CD8-positive, alpha-beta memory T cell (primary cell): ENCODE measurements around the gene JMJD1C. TPM values are rescaled to one million over a fixed set of nuclear protein-coding genes. Genes with fewer than 3 reads are reported as not detected.

ENCODE experiments used
- CTCF ChIA-PET: fragments of 350-600 bp; sonication (Branson Sonifier 250); formaldehyde crosslinking; loops from one replicate; lab custom pipeline; 2021; ENCODE audit warnings: antibody characterized with exemption; lab: Charles Lee
- POLR2A ChIA-PET: fragments of 350-600 bp; sonication (Branson Sonifier 250); formaldehyde crosslinking; loops from one replicate; lab custom pipeline; 2021; ENCODE audit warnings: antibody characterized with exemption; lab: Charles Lee
- DNase-seq, 5 donors: peaks; one replicate each; pipeline versions ENCODE4 v3.0.0 to v3.0.0-alpha.2; 2020 to 2022; ENCODE audit warnings: mixed read lengths in 1 of 5
- H3K27ac ChIP-seq: one replicate; pipeline ENCODE4 v1.7.0; 2013; ENCODE audit warnings: low read depth, mild to moderate bottlenecking, low read length, moderate library complexity
- H3K27me3 ChIP-seq: 2 replicates; pipeline ENCODE4 v1.7.0; 2013; ENCODE audit warnings: low read length, mild to moderate bottlenecking; ENCODE audit not compliant: insufficient read depth, poor library complexity, severe bottlenecking
- H3K36me3 ChIP-seq: 2 replicates; pipeline ENCODE4 v1.7.0; 2013; ENCODE audit warnings: mild to moderate bottlenecking, low read length, moderate library complexity; ENCODE audit not compliant: insufficient read depth
- H3K4me1 ChIP-seq: 2 replicates; pipeline ENCODE4 v1.7.0; 2013; ENCODE audit warnings: mild to moderate bottlenecking, low read length, moderate library complexity; ENCODE audit not compliant: insufficient read depth
- H3K4me3 ChIP-seq: 2 replicates; pipeline ENCODE4 v1.7.0; 2013; ENCODE audit warnings: mild to moderate bottlenecking, low read length
- H3K9me3 ChIP-seq: 2 replicates; pipeline ENCODE4 v1.7.0; 2013; ENCODE audit warnings: mild to moderate bottlenecking, low read length
- H3K27ac Mint-ChIP-seq, 8 donors: one replicate each; pipeline ENCODE4 v1.8.0; 2020 to 2021; ENCODE audit warnings: mixed read lengths in 8 of 8, mild to moderate bottlenecking in 6 of 8, inconsistent platforms in 3 of 8, moderate library complexity in 3 of 8
- H3K27me3 Mint-ChIP-seq, 2 donors: one replicate each; pipeline ENCODE4 v1.8.0; 2020 to 2021; ENCODE audit warnings: mixed read lengths in 2 of 2, mild to moderate bottlenecking in 1 of 2, moderate library complexity in 1 of 2
- H3K36me3 Mint-ChIP-seq, 3 donors: one replicate each; pipeline ENCODE4 v1.8.0; 2020 to 2021; ENCODE audit warnings: mixed read lengths in 3 of 3, inconsistent platforms in 1 of 3, mild to moderate bottlenecking in 1 of 3
- H3K4me1 Mint-ChIP-seq, 3 donors: one replicate each; pipeline ENCODE4 v1.8.0; 2020 to 2021; ENCODE audit warnings: mixed read lengths in 3 of 3, inconsistent platforms in 1 of 3, mild to moderate bottlenecking in 1 of 3
- H3K4me3 Mint-ChIP-seq, 7 donors: one replicate each; pipeline ENCODE4 v1.8.0; 2020 to 2021; ENCODE audit warnings: mixed read lengths in 7 of 7, mild to moderate bottlenecking in 6 of 7, moderate library complexity in 4 of 7, inconsistent platforms in 2 of 7
- H3K9me3 Mint-ChIP-seq, 5 donors: one replicate each; pipeline ENCODE4 v1.8.0; 2020 to 2022; ENCODE audit warnings: mixed read lengths in 5 of 5, mild to moderate bottlenecking in 3 of 5, moderate library complexity in 2 of 5, inconsistent platforms in 1 of 5
- polyA plus RNA-seq: library from polyadenylated mRNA; unstranded; fragments of 300-500 nt; fragmentation: Illumina TruSeq; gene quantifications from one replicate; pipeline ENCODE4 v1.2.3, GENCODE V29; 2021
- total RNA-seq, 2 experiments: library from RNA; stranded (reverse); gene quantifications; one replicate each; pipeline ENCODE4 v1.2.3, GENCODE V29; 2021

Gene JMJD1C
- total and polyA plus RNA-seq, 3 experiments from 2014 or later = 41.7 to 51.9 (median 46.0) TPM

DNA sequence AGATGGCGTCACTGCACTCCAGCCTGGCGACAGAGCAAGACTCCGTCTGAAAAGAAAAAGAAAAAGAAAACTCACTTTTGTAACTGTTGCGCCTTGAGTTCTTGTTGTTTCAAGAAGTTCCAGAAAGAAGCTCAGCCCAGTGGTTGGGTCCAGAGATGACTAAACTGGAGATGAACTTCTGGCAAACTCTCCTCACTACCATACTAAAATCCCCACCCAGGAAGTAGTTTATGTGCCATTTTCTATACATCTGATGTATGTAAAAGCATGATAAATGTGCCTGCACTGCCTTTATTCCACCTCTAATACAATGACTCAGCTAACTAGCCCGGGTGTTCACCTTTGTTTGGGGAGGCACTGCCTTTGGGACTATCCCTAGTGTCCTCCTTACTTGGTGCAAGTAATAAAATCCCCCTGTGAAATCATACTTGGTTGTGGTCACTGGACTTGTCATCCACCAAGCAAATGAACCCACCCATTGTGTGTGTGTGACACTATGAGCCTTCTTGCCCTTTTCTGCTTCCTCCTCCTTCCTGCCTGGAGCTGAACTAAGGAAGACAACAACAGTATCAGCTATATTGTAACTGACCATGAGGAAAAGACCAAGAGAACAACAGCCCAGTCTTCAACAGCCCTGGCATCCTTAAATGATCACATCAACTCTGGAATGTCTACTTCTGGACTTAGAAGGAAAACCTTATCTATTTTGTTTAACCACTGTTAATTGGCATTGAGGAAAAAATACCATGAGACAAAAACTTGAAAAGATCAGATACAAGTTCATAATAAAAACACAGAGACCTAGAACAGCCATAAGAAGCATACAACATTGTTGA, 33.6 kb downstream of the JMJD1C start:
- Mint-ChIP-seq H3K4me3 (no peak overlapping the region), H3K9me3 (no peaks in the 10 kb centered on the region), H3K4me1 (peaks cover 25 to 54% (median 46%) of the 10 kb centered on the region in 3 donors), H3K27me3 (no peaks in the 10 kb centered on the region), H3K27ac (peak overlapping the region in 1 of 8 donors; percentile 25), H3K36me3 (peaks cover 6 to 14% (median 7%) of the 10 kb centered on the region in 3 donors)
- Histone ChIP-seq H3K4me3 (no peak overlapping the region), H3K27me3 (no peaks in the 10 kb centered on the region), H3K27ac (no peak overlapping the region), H3K36me3 (no peaks in the 10 kb centered on the region), H3K4me1 (peaks cover 4% of the 10 kb centered on the region), H3K9me3 (no peaks in the 10 kb centered on the region)
- no peak for DNase-seq
- ChIA-PET CTCF (interaction anchor here (1.3 kb wide), 1 partner anchor 108 kb away, joined by 3 read pairs; no protein-coding TSS in a partner anchor), POLR2A (no interaction called here)

DNA sequence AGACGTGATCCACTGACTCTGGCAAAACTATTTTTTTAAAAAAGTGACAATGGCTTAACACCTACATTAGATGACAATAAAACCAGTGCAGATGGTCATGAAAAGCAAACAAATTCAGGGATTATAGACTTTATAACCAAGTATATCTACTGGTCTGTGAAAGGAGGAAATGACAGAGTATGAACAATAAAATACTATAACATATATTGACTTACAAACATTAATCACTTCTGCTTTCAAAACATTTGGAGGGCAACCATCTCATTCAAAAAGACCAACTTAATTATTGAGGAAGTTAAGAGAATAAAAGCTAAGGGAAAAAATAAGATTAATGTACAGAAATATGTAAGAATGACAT, 34.8 kb downstream of the JMJD1C start:
- Mint-ChIP-seq H3K4me3 (no peak overlapping the region), H3K9me3 (no peaks in the 10 kb centered on the region), H3K27me3 (no peaks in the 10 kb centered on the region), H3K36me3 (peaks cover 6 to 14% (median 7%) of the 10 kb centered on the region in 3 donors), H3K4me1 (peaks cover 25 to 54% (median 46%) of the 10 kb centered on the region in 3 donors), H3K27ac (peak overlapping the region in 1 of 8 donors; percentile 38)
- no peak overlapping the region for H3K4me3 ChIP-seq
- no peak for DNase-seq
- H3K27me3 ChIP-seq = no peaks in the 10 kb centered on the region
- no peaks in the 10 kb centered on the region for H3K4me1 ChIP-seq
- H3K9me3 ChIP-seq = no peaks in the 10 kb centered on the region
- ChIA-PET CTCF (interaction anchor here (1.3 kb wide), 1 partner anchor 109 kb away, joined by 3 read pairs; no protein-coding TSS in a partner anchor), POLR2A (no interaction called here)
- H3K36me3 ChIP-seq = no peaks in the 10 kb centered on the region
- H3K27ac ChIP-seq = no peak overlapping the region

DNA sequence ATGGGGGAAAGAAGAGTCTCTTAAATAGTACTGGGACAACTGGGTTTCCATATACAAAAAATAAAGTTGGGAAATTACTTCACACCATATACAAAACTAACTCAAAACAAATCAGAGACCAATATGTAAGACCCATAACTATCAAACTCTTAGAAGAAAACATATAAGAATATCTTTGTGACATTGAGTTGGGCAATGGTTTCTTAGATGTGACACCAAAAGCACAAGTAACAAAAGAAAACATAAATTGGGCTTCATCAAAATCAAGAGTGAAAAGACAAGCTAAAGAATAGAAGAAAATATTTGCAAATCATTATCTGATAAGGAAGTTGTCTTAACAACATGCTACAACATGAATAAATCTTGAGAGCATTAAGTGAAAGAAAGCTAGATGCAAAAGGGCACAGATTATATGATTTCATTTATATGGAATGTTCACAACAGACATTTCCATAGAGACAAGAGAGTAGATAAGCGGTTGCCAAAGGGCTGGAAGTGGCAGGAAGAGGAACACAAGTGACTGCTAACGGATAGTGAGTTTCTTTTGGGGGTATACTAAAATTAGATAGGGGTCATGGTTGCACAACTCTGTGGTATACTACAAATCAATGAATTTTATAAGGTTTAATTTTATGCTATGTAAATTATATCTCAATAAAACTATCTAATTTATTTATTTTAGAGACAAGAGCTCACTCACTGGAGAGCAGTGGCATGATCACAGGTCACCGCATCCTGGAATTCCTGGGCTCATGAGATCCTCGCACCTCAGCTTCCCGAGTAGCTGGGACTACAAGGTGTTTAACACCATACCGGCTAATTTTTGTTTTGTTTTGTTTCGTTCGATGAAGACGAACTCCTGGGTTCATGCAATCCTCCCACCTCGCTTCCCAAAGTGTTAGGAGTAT, 35.4 kb downstream of the JMJD1C start:
- Histone ChIP-seq H3K4me3 (no peak overlapping the region), H3K9me3 (no peaks in the 10 kb centered on the region), H3K36me3 (no peaks in the 10 kb centered on the region), H3K4me1 (no peaks in the 10 kb centered on the region), H3K27me3 (no peaks in the 10 kb centered on the region), H3K27ac (no peak overlapping the region)
- Mint-ChIP-seq H3K4me1 (peaks cover 23 to 54% (median 46%) of the 10 kb centered on the region in 3 donors), H3K4me3 (no peak overlapping the region), H3K27me3 (no peaks in the 10 kb centered on the region), H3K36me3 (peaks cover 6 to 14% (median 7%) of the 10 kb centered on the region in 3 donors), H3K9me3 (no peaks in the 10 kb centered on the region), H3K27ac (no peak overlapping the region)
- no peak for DNase-seq
- POLR2A ChIA-PET = no interaction called here
- CTCF ChIA-PET = no interaction called here

DNA sequence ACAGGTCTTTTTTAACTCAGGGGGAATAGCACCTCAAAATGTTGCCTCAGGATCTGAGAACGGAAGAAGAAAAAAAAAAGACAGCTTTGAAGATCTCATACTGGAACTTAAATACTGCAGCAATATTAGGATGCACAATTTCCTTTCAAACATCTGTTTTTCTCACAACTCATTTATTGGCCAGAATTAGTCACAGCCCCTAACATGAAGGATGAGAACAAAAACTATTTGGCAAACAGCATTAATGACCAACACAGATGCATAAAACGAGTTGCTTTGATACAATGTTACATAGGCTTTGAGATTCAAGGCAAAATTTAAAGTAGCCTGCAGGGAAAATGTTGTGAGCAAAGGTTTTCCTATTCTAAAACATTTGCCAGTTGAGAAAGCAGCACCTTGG, 36.5 kb downstream of the JMJD1C start:
- Histone ChIP-seq H3K4me1 (no peaks in the 10 kb centered on the region), H3K4me3 (no peak overlapping the region), H3K27me3 (no peaks in the 10 kb centered on the region), H3K27ac (no peak overlapping the region), H3K9me3 (no peaks in the 10 kb centered on the region), H3K36me3 (no peaks in the 10 kb centered on the region)
- ChIA-PET POLR2A (no interaction called here), CTCF (no interaction called here)
- peaks cover 6 to 14% (median 7%) of the 10 kb centered on the region in 3 donors for H3K36me3 Mint-ChIP-seq
- no peaks in the 10 kb centered on the region for H3K9me3 Mint-ChIP-seq
- H3K4me3 Mint-ChIP-seq = no peak overlapping the region
- peaks cover 23 to 45% (median 37%) of the 10 kb centered on the region in 3 donors for H3K4me1 Mint-ChIP-seq
- H3K27ac Mint-ChIP-seq = no peak overlapping the region
- no peak for DNase-seq
- no peaks in the 10 kb centered on the region for H3K27me3 Mint-ChIP-seq

DNA sequence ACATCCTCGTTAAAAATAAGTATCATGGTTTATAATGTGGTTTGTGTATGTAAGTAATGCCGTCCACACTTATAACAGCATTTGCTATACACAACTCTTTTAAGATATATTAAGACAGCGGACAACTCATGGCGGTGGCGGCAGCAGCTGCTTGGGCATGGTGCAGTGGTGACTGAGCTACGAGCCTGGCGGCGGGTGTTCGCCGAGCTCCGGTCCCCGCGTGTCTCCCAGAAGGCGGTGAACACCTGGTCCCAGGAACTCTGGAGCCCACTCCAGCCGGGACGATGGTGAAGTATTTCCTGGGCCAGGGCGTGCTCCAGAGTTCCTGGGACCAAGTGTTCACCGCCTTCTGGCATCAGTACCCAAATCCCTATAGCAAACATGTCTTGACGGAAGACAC, 38.8 kb downstream of the JMJD1C start:
- ChIA-PET POLR2A (no interaction called here), CTCF (interaction anchor here (0.7 kb wide), 1 partner anchor 96 kb away, joined by 4 read pairs; no protein-coding TSS in a partner anchor)
- H3K27me3 Mint-ChIP-seq = no peaks in the 10 kb centered on the region
- peaks cover 1 to 9% (median 6%) of the 10 kb centered on the region in 3 donors for H3K36me3 Mint-ChIP-seq
- no peaks in the 10 kb centered on the region for H3K9me3 Mint-ChIP-seq
- H3K36me3 ChIP-seq = no peaks in the 10 kb centered on the region
- peaks cover 27 to 49% (median 48%) of the 10 kb centered on the region in 3 donors for H3K4me1 Mint-ChIP-seq
- DNase-seq = no peak
- no peak overlapping the region for H3K4me3 Mint-ChIP-seq
- H3K4me1 ChIP-seq = peaks cover 5% of the 10 kb centered on the region
- H3K9me3 ChIP-seq = no peaks in the 10 kb centered on the region
- H3K27me3 ChIP-seq = no peaks in the 10 kb centered on the region
- H3K4me3 ChIP-seq = no peak overlapping the region
- H3K27ac ChIP-seq = no peak overlapping the region
- no peak overlapping the region for H3K27ac Mint-ChIP-seq

DNA sequence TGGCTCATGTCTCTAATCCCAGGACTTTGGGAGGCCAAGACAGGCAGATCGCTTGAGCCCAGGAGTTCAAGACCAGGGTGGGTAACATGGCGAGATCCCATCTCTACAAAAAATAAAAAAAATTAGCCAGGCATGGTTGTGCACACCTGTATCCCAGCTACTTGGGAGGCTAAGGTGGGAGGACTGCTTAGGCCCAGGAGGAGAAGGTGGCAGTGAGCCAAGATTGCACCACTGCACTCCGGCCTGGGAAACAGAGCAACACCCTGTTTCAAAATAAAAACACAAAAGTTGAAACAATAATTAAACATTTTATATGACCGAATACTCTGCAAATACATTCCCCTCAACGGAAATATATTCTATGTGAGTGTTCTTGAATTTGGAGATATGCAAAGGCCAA, 40.3 kb downstream of the JMJD1C start:
- H3K27ac ChIP-seq = no peak overlapping the region
- POLR2A ChIA-PET = no interaction called here
- Mint-ChIP-seq H3K4me3 (no peak overlapping the region), H3K27ac (peak overlapping the region in 1 of 8 donors; percentile 46), H3K36me3 (peaks cover 0 to 6% (median 2%) of the 10 kb centered on the region in 3 donors), H3K27me3 (no peaks in the 10 kb centered on the region), H3K4me1 (peaks cover 32 to 55% (median 53%) of the 10 kb centered on the region in 3 donors), H3K9me3 (no peaks in the 10 kb centered on the region)
- DNase-seq = no peak
- H3K4me3 ChIP-seq = no peak overlapping the region
- no peaks in the 10 kb centered on the region for H3K36me3 ChIP-seq
- no peaks in the 10 kb centered on the region for H3K27me3 ChIP-seq
- CTCF ChIA-PET = no interaction called here
- no peaks in the 10 kb centered on the region for H3K9me3 ChIP-seq
- H3K4me1 ChIP-seq = peaks cover 19% of the 10 kb centered on the region

DNA sequence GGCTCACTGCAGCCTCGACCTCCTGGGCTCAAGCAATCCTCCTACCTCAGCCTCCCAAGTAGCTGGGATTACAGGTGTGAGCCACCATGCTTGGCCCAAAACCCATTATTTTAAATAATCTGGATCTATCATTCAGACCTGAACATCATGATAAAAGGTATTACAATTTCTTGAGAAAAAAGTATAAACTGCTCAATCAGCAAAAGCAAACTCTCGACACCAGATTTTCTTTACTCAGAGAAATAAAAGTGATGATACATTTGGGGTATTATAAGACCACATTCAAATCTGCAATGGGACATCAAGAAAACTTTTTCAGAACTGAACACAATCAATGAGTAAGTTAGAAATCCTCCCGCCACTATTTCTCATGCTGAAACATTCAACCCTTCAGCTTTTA, 41.2 kb downstream of the JMJD1C start:
- H3K36me3 ChIP-seq = no peaks in the 10 kb centered on the region
- CTCF ChIA-PET = no interaction called here
- DNase-seq = no peak
- H3K4me1 ChIP-seq = peaks cover 19% of the 10 kb centered on the region
- H3K27me3 ChIP-seq = no peaks in the 10 kb centered on the region
- H3K9me3 Mint-ChIP-seq = no peaks in the 10 kb centered on the region
- no peaks in the 10 kb centered on the region for H3K9me3 ChIP-seq
- POLR2A ChIA-PET = no interaction called here
- peaks cover 0 to 4% (median 0%) of the 10 kb centered on the region in 3 donors for H3K36me3 Mint-ChIP-seq
- H3K4me3 ChIP-seq = no peak overlapping the region
- peaks cover 31 to 52% (median 51%) of the 10 kb centered on the region in 3 donors for H3K4me1 Mint-ChIP-seq
- H3K27ac ChIP-seq = no peak overlapping the region
- H3K27ac Mint-ChIP-seq = no peak overlapping the region
- no peak overlapping the region for H3K4me3 Mint-ChIP-seq
- H3K27me3 Mint-ChIP-seq = no peaks in the 10 kb centered on the region
